HepG2 (cell line): Measurements from ENCODE around the gene SNX3. TPM values are rescaled to one million over a fixed set of nuclear protein-coding genes. Genes with fewer than 3 reads are reported as not detected.

Experiments
- ATAC-seq: fragments of 200-7000 bp; cut with Tn5 transposase; 3 replicates; pipeline ENCODE4 v1.9.1; 2020; ENCODE audit warnings: mild to moderate bottlenecking, moderate library complexity
- BruUV-seq: library from RNA; stranded (reverse); fragments of 400-500 nt; replicated peaks from 2 replicates; lab custom pipeline; 2021; lab: Mats Ljungman, UMichigan
- CTCF ChIA-PET: fragments of 300-600 bp; formaldehyde crosslinking; extraction: SDS; loops from one replicate; lab custom pipeline; 2021; ENCODE audit warnings: low total read pairs, inconsistent platforms, low intra/inter-chr PET ratio; lab: Yijun Ruan, JAX
- POLR2A ChIA-PET: fragments of 350-600 bp; sonication (Branson Sonifier 250); formaldehyde crosslinking; loops from one replicate; lab custom pipeline; 2020; ENCODE audit warnings: antibody characterized with exemption, inconsistent platforms; lab: Yijun Ruan, JAX
- DNase-seq: peaks from one replicate; pipeline ENCODE4 v3.0.0-alpha.2; 2015; ENCODE audit warnings: low spot score
- FAIRE-seq: peaks from 3 replicates; lab custom pipeline; 2011; peaks lifted over from hg19 to GRCh38; lab: Jason Lieb, UNC
- H2AFZ ChIP-seq: one replicate; pipeline ENCODE4 v1.6.1; 2011; ENCODE audit warnings: low read length, inconsistent platforms
- H3K27ac ChIP-seq: fragments of 300-600 bp; 3 replicates; pipeline ENCODE4 v1.8.0; 2011; ENCODE audit warnings: mixed run types, mild to moderate bottlenecking, mixed read lengths, low read length, inconsistent platforms; ENCODE audit not compliant: insufficient read depth; ENCODE audit errors: extremely low read length
- H3K27me3 ChIP-seq, 2 experiments: fragments of 200-600 bp in 1 of 2; 2 replicates in 1 of 2; 3 replicates in 1 of 2; pipeline versions ENCODE4 v1.6.0 to v1.8.0; 2011; ENCODE audit warnings: low read length in 2 of 2, mild to moderate bottlenecking in 2 of 2, moderate library complexity in 2 of 2, inconsistent platforms in 1 of 2; ENCODE audit not compliant: insufficient read depth in 2 of 2, control insufficient read depth in 1 of 2
- H3K36me3 ChIP-seq, 2 experiments: fragments of 200-600 bp in 1 of 2; replicated peaks in 1 of 2; 2 replicates in 1 of 2; 3 replicates in 1 of 2; pipeline versions ENCODE4 v1.5.1 to v1.8.0; 2011; ENCODE audit warnings: low read length in 2 of 2, inconsistent platforms in 1 of 2; ENCODE audit not compliant: insufficient read depth in 2 of 2, control insufficient read depth in 1 of 2
- H3K4me1 ChIP-seq: 2 replicates; pipeline ENCODE4 v1.5.1; 2012; ENCODE audit warnings: low read length, inconsistent platforms; ENCODE audit not compliant: insufficient read depth
- H3K4me2 ChIP-seq: 2 replicates; pipeline ENCODE4 v1.6.0; 2011; ENCODE audit warnings: low read depth, low read length, inconsistent platforms
- H3K4me3 ChIP-seq, 3 experiments: fragments of 200-600 bp in 1 of 3; sonication (generic), shearing (Covaris generic) in 1 of 3; replicated peaks in 1 of 3; 2 replicates each; pipeline ENCODE4 v1.5.1; 2011 to 2016; ENCODE audit warnings: low read length in 3 of 3, inconsistent platforms in 2 of 3, low read depth in 2 of 3, mild to moderate bottlenecking in 2 of 3, control low read depth in 1 of 3, mixed read lengths in 1 of 3; ENCODE audit not compliant: insufficient read depth in 1 of 3
- H3K79me2 ChIP-seq: one replicate; pipeline ENCODE4 v1.6.1; 2011; ENCODE audit warnings: low read length, inconsistent platforms; ENCODE audit not compliant: insufficient read depth
- H3K9ac ChIP-seq: 2 replicates; pipeline ENCODE4 v1.6.0; 2011; ENCODE audit warnings: mild to moderate bottlenecking, low read depth, low read length, inconsistent platforms; ENCODE audit not compliant: insufficient read depth
- H3K9me3 ChIP-seq: 2 replicates; pipeline ENCODE4 v1.5.1; 2012; ENCODE audit warnings: mild to moderate bottlenecking, low read length
- H4K20me1 ChIP-seq: 2 replicates; pipeline ENCODE4 v1.6.0; 2011; ENCODE audit warnings: inconsistent platforms, mild to moderate bottlenecking, low read length, moderate library complexity; ENCODE audit not compliant: insufficient read depth
- ELF1 ChIP-seq: sonication (generic); formaldehyde crosslinking; IDR thresholded peaks from 2 replicates; pipeline ENCODE4 v1.4.0; 2020; ENCODE audit warnings: missing genetic modification reagents
- GFI1 ChIP-seq: sonication (generic); formaldehyde crosslinking; IDR thresholded peaks from 2 replicates; pipeline ENCODE4 v1.5.0; 2020; ENCODE audit warnings: missing genetic modification reagents, mild to moderate bottlenecking, borderline replicate concordance
- GTF3A ChIP-seq: sonication (generic); formaldehyde crosslinking; conservative IDR thresholded peaks from 2 replicates; pipeline ENCODE4 v1.4.0; 2020; ENCODE audit warnings: mild to moderate bottlenecking, missing genetic modification reagents
- HMG20A ChIP-seq: IDR thresholded peaks from 2 replicates; pipeline ENCODE4 v1.6.1; 2016; ENCODE audit warnings: borderline replicate concordance
- HOXD1 ChIP-seq: sonication (generic); formaldehyde crosslinking; IDR thresholded peaks from 2 replicates; pipeline ENCODE4 v1.5.0; 2020; ENCODE audit warnings: missing genetic modification reagents
- SAP130 ChIP-seq: IDR thresholded peaks from 2 replicates; pipeline ENCODE4 v1.6.1; 2016; ENCODE audit warnings: low read depth
- SIN3B ChIP-seq: fragments of 150-350 bp; IDR thresholded peaks from 2 replicates; pipeline ENCODE4 v1.6.1; 2014; ENCODE audit warnings: low read length
- SSRP1 ChIP-seq: IDR thresholded peaks from 2 replicates; pipeline ENCODE4 v1.6.1; 2016; ENCODE audit warnings: control low read depth
- ZFP36L1 ChIP-seq: sonication (generic); formaldehyde crosslinking; IDR thresholded peaks from 2 replicates; pipeline ENCODE4 v1.8.0; 2022; ENCODE audit warnings: mild to moderate bottlenecking, missing genetic modification reagents, moderate library complexity
- ZFP90 ChIP-seq: sonication (generic); formaldehyde crosslinking; IDR thresholded peaks from 2 replicates; pipeline ENCODE4 v1.8.0; 2022; ENCODE audit warnings: missing genetic modification reagents, mild to moderate bottlenecking, inconsistent platforms, borderline replicate concordance
- ZNF724P ChIP-seq: sonication (generic); formaldehyde crosslinking; IDR thresholded peaks from 2 replicates; pipeline ENCODE4 v1.8.0; 2022; ENCODE audit warnings: missing genetic modification reagents, borderline replicate concordance
- ZNF768 ChIP-seq: sonication (generic); formaldehyde crosslinking; IDR thresholded peaks from 2 replicates; pipeline ENCODE4 v1.4.0; 2020; ENCODE audit warnings: missing genetic modification reagents
- WGBS: methylation state at CpG from one replicate; pipeline ENCODE4 v1.1.6; 2017; ENCODE audit warnings: low lambda C conversion rate; 5-methylcytosine and 5-hydroxymethylcytosine counted together
- in situ Hi-C: cut with HindIII; loops from 2 replicates; pipeline ENCODE4 v1.10.0; 2017; ENCODE audit warnings: low pct_unique_long_range_greater_than_20kb; ENCODE audit not compliant: extremely low pct_ligation_motif_present
- intact Hi-C: fragments of 100-400 bp; cut with micrococcal nuclease; formaldehyde crosslinking; loops from one replicate; pipeline ENCODE4 v1.10.0; 2022; ENCODE audit not compliant: unreplicated experiment
- polyA plus RNA-seq, 8 experiments: library from polyadenylated mRNA; depleted of rRNA in 3 of 8; stranded (reverse) in 7 of 8; unstranded in 1 of 8; fragments of >200 nt; fragmentation: Illumina TruSeq in 4 of 8; extraction: Trizol in 4 of 8; gene quantifications; 2 replicates each; pipeline versions ENCODE4 v1.2.1 to v1.2.3, GENCODE V29; 2011 to 2016; ENCODE audit warnings: low read depth in 4 of 8, missing spikeins in 1 of 8, mixed read lengths in 1 of 8; ENCODE audit not compliant: insufficient read depth in 1 of 8
- total RNA-seq, 5 experiments: library from RNA; depleted of rRNA; stranded (reverse); fragments of >200 nt; fragmentation: Illumina TruSeq; extraction: Trizol; gene quantifications; 2 replicates each; pipeline ENCODE4 v1.2.3, GENCODE V29; 2016; ENCODE audit warnings: low read depth in 1 of 5
- TF ChIP-seq, protein P1 (sequence below): IDR thresholded peaks from 2 replicates; pipeline ENCODE4 v1.6.1; 2018; ENCODE audit warnings: missing genetic modification reagents, mild to moderate bottlenecking, missing compliant biosample characterization
- TF ChIP-seq, protein P2 (sequence below): sonication (generic); formaldehyde crosslinking; IDR thresholded peaks from 2 replicates; pipeline ENCODE4 v1.4.0; 2020; ENCODE audit warnings: missing genetic modification reagents

The SNX3 gene
- total and polyA plus RNA-seq, 2 of the 13 experiments (the other 11 are each of a cell fraction or from before 2014, with no cell fraction given): 84.9 to 226 TPM

DNA sequence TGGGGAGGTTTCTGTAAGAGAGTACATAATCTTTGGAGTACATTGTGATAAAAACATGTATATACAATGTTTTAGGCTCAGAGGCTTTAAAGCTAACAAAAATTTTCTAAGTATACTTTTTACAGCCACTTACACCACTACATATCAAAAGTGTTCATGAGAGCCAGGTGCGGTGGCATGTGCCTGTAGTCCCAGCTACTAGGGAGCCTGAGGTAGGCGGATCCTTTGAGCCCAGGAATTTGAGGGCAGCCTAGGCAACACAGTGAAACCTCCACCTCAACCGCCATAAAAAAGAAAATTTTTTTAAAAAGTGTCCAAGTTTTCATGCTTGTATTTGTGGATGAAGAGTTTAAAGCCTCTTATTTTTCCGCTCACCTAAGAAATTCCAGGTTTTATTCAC is 22.5 kb downstream of the SNX3 start:
- Histone ChIP-seq H3K4me2 (no peak overlapping the region), H3K4me3 (no peak overlapping the region), H2AFZ (no peak overlapping the region), H3K9ac (no peak overlapping the region), H4K20me1 (no peaks in the 10 kb centered on the region), H3K79me2 (peaks cover 23% of the 10 kb centered on the region), H3K27me3 (no peaks in the 10 kb centered on the region), H3K36me3 (peaks cover 3 to 17% of the 10 kb centered on the region in 2 experiments; a peak in 3 of 5 replicates), H3K4me1 (peaks cover 25% of the 10 kb centered on the region), H3K9me3 (no peaks in the 10 kb centered on the region), H3K27ac (no peak overlapping the region)
- intact Hi-C loops: no loop called here
- 96% methylated on average over 4 of the region's 4 CpGs for WGBS
- FAIRE-seq (no peak), DNase-seq (no peak), ATAC-seq (no peak)
- ChIA-PET POLR2A (no interaction called here), CTCF (no interaction called here)
- no TSS peak for BruUV-seq
- no peak for TF ChIP-seq SSRP1 (CRISPR knock-in tag)
- TF ChIP-seq ZNF724P (CRISPR knock-in tag): no peak
- no peak for TF ChIP-seq ZFP90 (CRISPR knock-in tag)
- no peak for TF ChIP-seq ZFP36L1 (CRISPR knock-in tag)
- in situ Hi-C loops: no loop called here

DNA sequence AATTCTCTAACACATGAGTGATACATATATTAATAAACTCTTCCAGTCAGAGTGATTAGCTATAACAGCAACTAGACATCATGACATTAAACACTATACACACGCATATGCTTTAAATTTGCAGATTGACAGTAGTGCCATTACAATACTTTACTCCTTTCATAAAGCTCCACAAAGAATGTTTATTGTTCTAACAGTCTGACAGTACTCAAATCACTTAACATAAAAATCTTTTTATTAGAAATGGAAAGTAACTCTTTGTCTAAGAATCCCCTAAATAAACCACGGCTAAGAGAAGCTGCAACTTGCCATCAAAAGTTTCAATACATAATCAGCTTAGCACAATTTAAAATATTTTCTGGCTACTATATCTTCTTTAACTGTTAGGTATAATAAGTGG is 24.0 kb downstream of the SNX3 start:
- Histone ChIP-seq H3K79me2 (peaks cover 18% of the 10 kb centered on the region), H3K36me3 (peaks cover 2 to 17% of the 10 kb centered on the region in 2 experiments; a peak in 3 of 5 replicates), H3K4me3 (no peak overlapping the region), H3K27ac (no peak overlapping the region), H3K27me3 (no peaks in the 10 kb centered on the region), H2AFZ (no peak overlapping the region), H4K20me1 (no peaks in the 10 kb centered on the region), H3K9ac (no peak overlapping the region), H3K4me2 (no peak overlapping the region), H3K4me1 (peaks cover 23% of the 10 kb centered on the region), H3K9me3 (no peaks in the 10 kb centered on the region)
- TF ChIP-seq, protein P1, sequence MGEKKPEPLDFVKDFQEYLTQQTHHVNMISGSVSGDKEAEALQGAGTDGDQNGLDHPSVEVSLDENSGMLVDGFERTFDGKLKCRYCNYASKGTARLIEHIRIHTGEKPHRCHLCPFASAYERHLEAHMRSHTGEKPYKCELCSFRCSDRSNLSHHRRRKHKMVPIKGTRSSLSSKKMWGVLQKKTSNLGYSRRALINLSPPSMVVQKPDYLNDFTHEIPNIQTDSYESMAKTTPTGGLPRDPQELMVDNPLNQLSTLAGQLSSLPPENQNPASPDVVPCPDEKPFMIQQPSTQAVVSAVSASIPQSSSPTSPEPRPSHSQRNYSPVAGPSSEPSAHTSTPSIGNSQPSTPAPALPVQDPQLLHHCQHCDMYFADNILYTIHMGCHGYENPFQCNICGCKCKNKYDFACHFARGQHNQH (CRISPR knock-in tag): no peak
- TF ChIP-seq HMG20A (no peak), GTF3A (CRISPR knock-in tag) (no peak), GFI1 (CRISPR knock-in tag) (no peak), HOXD1 (CRISPR knock-in tag) (no peak), SAP130 (CRISPR knock-in tag) (no peak), ELF1 (no peak), ZNF768 (no peak), SIN3B (no peak)
- TF ChIP-seq, protein P2, sequence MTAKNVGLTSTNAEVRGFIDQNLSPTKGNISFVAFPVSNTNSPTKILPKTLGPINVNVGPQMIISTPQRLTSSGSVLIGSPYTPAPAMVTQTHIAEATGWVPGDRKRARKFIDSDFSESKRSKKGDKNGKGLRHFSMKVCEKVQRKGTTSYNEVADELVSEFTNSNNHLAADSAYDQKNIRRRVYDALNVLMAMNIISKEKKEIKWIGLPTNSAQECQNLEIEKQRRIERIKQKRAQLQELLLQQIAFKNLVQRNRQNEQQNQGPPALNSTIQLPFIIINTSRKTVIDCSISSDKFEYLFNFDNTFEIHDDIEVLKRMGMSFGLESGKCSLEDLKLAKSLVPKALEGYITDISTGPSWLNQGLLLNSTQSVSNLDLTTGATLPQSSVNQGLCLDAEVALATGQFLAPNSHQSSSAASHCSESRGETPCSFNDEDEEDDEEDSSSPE (CRISPR knock-in tag): no peak
- in situ Hi-C loops: no loop called here
- FAIRE-seq (no peak), ATAC-seq (no peak), DNase-seq (no peak)
- no TSS peak for BruUV-seq
- intact Hi-C loops: no loop called here
- ChIA-PET POLR2A (no interaction called here), CTCF (no interaction called here)
- WGBS: 46% methylated on average over 2 of the region's 2 CpGs
